Activated T-cell treated with anti-CD3 and anti-CD28 coated beads, Interleukin-2, amount 50 U/mL, for 4 hours (primary cell): ENCODE results near the gene TMEM219. TPM values are rescaled to one million over a fixed set of nuclear protein-coding genes. Genes with fewer than 3 reads are reported as not detected.
"Not testable (repeated sequence)": the region's sequence is repeated elsewhere in the genome, so short reads cannot be mapped to it uniquely, and the experiment has no call there.

ENCODE experiments used
- ATAC-seq, 2 donors: fragments of 200-7000 bp; cut with Tn5 transposase; one replicate each; pipeline ENCODE4 v1.10.0; 2021
- DNase-seq: peaks from one replicate; pipeline ENCODE4 v3.0.0-alpha.2; 2020
- H3K27me3 Mint-ChIP-seq: one replicate; pipeline ENCODE4 v1.8.0; 2021; ENCODE audit warnings: low read depth, mixed read lengths
- H3K36me3 Mint-ChIP-seq: one replicate; pipeline ENCODE4 v1.8.0; 2022; ENCODE audit warnings: mixed read lengths; ENCODE audit not compliant: insufficient read depth
- H3K4me1 Mint-ChIP-seq: one replicate; pipeline ENCODE4 v1.8.0; 2021; ENCODE audit warnings: low read depth, mixed read lengths
- H3K4me3 Mint-ChIP-seq: one replicate; pipeline ENCODE4 v1.8.0; 2021; ENCODE audit warnings: mild to moderate bottlenecking, moderate library complexity, mixed read lengths
- H3K9me3 Mint-ChIP-seq: one replicate; pipeline ENCODE4 v1.8.0; 2021; ENCODE audit warnings: mixed read lengths
- total RNA-seq, 3 donors: library from RNA; stranded (reverse); gene quantifications; one replicate each; pipeline ENCODE4 v1.2.1, GENCODE V29; 2021

Gene TMEM219
- total RNA-seq, 3 donors from 2014 or later = 19.3 to 30.8 (median 27.7) TPM

DNA sequence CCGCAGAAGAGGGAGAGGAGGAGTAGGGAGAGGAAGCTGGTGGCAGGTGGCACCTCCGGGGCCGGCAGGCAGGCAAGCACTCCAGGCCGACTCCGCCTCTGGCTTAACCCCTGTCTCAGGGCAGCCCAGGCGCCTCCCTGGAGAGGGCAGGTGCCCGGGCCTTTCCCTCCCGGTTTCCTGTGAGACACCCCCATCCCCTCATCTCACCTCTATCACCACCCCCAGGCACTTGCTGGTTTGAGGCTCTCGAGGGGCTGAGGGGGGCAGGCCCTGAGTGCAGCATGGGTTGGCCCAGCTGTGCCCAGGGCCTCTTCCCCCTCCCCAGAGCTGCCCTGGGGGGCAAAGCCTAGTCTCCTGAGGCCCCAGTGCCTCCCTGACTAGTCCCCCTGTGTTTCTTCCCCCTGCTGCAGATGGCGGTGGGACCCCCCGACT, 42.9 kb downstream of the TMEM219 start:
- ATAC-seq (no peak), DNase-seq (no peak)
- Mint-ChIP-seq H3K9me3 (no peaks in the 10 kb centered on the region), H3K4me1 (no peaks in the 10 kb centered on the region), H3K36me3 (no peaks in the 10 kb centered on the region), H3K4me3 (no peak overlapping the region), H3K27me3 (peaks cover 4% of the 10 kb centered on the region)

DNA sequence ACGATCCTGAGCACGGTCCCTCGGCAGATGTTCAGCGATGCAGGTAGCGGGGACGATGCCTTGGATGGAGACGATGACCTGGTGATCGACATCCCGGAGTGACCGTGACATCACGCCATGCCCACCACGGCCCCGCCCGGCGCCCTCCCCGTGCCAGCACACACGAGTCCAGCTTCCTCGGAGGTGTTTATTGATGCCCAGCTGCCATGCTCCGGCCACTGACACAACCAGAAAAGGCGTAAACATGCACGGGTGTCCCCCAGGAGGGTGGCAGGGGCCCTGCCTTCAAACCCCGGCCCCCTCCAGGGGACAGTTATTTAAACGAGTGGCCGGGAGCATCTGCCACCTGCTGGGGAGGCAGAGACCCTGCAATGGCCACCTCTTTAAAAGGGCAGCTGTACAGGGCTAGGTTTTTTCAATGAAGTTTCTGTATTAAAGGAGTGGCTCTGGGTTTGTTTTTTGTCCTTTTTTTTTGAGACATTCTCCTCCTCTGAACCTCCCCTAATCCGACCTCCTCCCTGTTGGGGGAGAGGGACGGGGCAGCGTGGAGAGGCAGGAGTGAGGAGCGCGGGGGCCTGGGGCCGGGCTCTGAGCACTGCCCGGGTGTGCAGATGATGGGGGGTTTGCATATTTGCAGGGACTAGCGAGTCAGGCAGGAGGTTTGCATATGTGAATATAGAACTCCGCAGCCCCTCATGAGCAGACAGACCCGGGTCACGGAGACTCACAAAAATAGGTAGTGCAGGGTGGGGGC, 43.6 kb downstream of the TMEM219 start:
- H3K27me3 Mint-ChIP-seq = peaks cover 10% of the 10 kb centered on the region
- no peaks in the 10 kb centered on the region for H3K9me3 Mint-ChIP-seq
- H3K4me3 Mint-ChIP-seq = no peak overlapping the region
- H3K36me3 Mint-ChIP-seq = no peaks in the 10 kb centered on the region
- peak; percentile 27 for DNase-seq
- ATAC-seq = peak; percentile 58 to 59
- peaks cover 4% of the 10 kb centered on the region for H3K4me1 Mint-ChIP-seq

DNA sequence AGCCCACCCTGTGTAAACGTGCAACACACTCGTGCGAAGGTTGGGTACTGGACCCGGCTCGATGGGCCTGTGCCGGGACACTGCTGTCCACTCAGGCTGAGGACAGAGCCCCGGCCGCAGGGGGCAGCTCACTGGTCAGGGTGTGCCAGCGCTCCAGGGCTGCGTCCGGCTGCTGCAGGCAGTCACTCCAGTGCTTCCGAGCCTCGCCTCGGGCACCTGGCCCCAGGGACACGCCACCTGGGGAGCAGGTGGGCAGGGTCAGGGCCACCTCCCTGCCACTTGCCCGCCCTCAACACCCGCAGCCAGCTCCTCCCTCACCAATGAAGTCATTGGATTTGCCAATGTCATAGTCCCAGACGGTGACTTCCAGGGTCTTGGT, 44.2 kb downstream of the TMEM219 start:
- Mint-ChIP-seq H3K4me1 (peaks cover 5% of the 10 kb centered on the region), H3K36me3 (no peaks in the 10 kb centered on the region), H3K9me3 (no peaks in the 10 kb centered on the region), H3K4me3 (no peak overlapping the region), H3K27me3 (peaks cover 11% of the 10 kb centered on the region)
- no peak for DNase-seq
- ATAC-seq = no peak

DNA sequence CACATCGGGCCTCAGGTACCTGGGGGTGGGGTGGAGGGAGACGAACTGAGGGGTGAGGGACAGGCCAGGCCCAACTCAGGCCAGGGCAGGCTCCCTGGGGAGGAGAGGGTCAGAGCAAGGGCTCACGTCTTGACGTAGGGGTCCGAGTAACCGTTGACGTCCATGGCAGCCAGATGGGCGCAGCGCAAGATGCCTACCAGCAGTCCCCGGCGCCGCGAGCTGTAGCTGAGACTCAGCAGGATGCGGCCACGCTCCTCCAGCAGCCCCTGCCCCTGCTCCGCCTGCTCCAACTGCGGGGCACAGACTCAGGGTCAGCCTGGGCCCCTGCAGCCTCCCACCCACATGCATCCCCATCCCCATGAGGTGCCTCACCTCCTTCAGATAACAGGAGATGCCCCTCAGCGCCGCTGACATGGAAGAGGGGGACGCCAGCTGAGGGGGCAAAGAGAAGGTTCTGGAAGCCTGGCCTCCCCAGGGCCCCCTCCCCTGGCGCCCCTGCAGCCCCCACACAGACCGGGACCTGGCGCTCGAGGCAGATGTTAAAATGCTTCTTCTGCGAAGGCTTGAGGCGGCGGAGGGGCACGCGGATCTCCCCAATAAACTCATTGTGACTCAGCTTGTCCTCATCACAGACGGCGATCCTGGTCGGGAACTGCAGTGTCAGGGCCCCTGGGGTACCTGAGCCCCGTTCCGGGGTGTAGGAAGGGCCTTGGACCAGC, 44.9 kb downstream of the TMEM219 start:
- no peak overlapping the region for H3K4me3 Mint-ChIP-seq
- no peaks in the 10 kb centered on the region for H3K36me3 Mint-ChIP-seq
- no peaks in the 10 kb centered on the region for H3K9me3 Mint-ChIP-seq
- H3K4me1 Mint-ChIP-seq = peaks cover 5% of the 10 kb centered on the region
- H3K27me3 Mint-ChIP-seq = peaks cover 13% of the 10 kb centered on the region
- DNase-seq (no peak), ATAC-seq (no peak)

DNA sequence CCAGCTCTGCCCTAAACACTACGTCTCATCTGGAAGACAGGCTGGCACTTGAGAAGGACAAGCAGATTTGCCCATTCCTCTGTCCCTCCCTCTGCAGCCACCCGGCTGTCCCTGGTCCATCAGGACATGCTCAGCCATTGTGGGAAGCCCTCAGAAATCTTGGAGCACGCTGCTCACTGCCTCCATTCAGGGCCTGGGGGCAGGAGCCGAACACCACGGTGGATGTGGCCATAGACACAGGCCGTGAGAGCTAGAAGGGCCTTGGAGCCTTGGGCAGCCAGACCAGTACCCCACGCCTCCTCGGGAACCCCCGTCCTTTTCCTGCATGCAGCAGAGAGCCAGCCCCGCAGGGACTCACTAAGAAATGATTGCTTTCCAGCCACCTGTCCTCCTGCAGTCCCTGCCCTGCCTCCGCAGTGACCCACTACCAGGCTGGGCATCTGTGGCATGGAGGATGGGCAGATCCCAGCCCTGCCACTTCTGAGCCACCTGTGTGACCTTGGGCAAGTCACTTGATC, 45.6 kb downstream of the TMEM219 start:
- Mint-ChIP-seq H3K4me1 (peaks cover 9% of the 10 kb centered on the region), H3K4me3 (no peak overlapping the region), H3K27me3 (peaks cover 19% of the 10 kb centered on the region), H3K36me3 (no peaks in the 10 kb centered on the region), H3K9me3 (no peaks in the 10 kb centered on the region)
- DNase-seq (no peak), ATAC-seq (no peak)

DNA sequence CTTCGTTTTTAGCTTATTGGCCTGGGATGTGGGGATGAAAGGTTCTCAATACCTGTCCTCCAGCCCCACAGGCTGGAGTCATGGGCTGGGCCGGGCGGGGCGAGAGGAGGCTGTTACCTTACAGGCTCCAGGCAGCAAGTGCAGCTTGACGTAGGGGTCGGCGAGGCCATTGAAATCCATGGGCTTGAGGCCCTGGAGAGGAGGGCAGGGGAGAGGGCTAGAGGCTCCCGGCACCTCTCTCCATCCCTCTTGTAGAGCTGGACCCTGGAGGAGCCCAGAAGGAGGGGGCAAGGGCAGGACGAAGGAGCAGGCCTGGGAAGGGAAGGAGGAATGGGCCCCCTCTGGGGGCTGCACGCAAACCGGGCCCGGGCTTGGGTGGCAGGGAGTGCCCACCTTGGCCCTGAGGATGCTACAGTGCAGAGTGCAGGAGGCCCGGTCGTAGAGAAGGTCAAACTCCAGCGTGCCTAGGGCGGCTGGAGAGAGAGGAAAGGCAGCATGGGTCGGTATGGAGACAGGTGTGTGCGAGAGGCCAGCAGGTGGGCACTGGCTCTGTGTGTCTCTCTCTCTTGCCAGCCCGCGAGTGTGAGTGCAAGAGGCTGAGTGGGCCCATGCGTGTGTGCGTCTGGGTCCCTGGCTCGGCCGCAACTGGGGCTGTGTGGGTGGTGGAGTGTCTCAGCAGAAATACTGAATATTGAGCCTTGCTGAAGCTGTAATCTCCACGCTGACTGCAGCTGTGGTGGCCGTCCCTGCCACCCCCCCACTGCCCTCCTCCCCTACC, 47.4 kb downstream of the TMEM219 start:
- peaks cover 22% of the 10 kb centered on the region for H3K27me3 Mint-ChIP-seq
- H3K4me3 Mint-ChIP-seq = no peak overlapping the region
- H3K9me3 Mint-ChIP-seq = no peaks in the 10 kb centered on the region
- DNase-seq (no peak), ATAC-seq (no peak)
- H3K36me3 Mint-ChIP-seq = no peaks in the 10 kb centered on the region
- peaks cover 9% of the 10 kb centered on the region for H3K4me1 Mint-ChIP-seq

DNA sequence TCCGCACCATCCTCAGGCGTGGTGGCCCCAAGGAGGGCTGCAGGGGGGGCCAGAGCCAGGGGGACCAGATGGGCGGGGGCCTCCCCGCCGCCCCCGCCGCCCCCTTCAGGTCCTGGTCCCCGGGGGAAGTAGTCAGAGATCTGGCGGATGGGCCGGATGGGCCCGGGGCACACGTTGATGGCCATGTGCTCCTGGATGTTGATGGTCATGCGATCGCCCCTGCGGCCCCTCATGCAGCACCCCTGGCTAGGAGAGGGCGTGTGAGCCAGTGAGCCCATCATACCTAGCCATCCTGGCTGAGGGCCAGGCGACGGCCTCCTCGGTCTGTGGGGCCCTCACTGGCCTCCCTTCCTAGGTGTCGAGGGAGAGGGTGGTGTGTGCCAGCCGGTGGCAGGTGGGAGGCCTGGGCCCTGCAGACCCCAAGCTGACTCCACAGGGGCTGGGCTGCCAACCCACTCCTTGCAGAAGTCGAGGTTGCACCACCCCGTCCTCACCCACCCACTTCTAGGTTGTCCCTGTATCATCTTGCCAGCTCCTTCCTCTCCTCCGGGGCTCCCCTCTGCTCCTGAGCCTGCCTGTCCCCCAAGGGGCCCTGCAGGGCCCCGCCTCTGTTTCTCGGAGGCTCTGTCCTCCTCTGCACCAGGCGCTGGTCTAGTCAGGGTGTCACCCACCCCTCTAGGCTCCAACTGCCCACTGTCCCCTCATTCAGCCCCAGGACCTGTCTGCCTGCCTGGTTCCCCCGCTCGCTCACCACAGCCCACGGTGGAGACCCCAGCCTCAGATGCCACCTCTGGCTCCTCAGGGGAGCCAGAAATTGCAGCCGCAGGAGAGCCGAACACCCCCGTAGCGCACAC, 48.3 kb downstream of the TMEM219 start:
- peaks cover 22% of the 10 kb centered on the region for H3K27me3 Mint-ChIP-seq
- ATAC-seq = peak; percentile 9 to 11
- H3K9me3 Mint-ChIP-seq = no peaks in the 10 kb centered on the region
- DNase-seq = no peak
- peak overlapping the region; percentile 72 for H3K4me3 Mint-ChIP-seq
- no peaks in the 10 kb centered on the region for H3K36me3 Mint-ChIP-seq
- peaks cover 9% of the 10 kb centered on the region for H3K4me1 Mint-ChIP-seq

DNA sequence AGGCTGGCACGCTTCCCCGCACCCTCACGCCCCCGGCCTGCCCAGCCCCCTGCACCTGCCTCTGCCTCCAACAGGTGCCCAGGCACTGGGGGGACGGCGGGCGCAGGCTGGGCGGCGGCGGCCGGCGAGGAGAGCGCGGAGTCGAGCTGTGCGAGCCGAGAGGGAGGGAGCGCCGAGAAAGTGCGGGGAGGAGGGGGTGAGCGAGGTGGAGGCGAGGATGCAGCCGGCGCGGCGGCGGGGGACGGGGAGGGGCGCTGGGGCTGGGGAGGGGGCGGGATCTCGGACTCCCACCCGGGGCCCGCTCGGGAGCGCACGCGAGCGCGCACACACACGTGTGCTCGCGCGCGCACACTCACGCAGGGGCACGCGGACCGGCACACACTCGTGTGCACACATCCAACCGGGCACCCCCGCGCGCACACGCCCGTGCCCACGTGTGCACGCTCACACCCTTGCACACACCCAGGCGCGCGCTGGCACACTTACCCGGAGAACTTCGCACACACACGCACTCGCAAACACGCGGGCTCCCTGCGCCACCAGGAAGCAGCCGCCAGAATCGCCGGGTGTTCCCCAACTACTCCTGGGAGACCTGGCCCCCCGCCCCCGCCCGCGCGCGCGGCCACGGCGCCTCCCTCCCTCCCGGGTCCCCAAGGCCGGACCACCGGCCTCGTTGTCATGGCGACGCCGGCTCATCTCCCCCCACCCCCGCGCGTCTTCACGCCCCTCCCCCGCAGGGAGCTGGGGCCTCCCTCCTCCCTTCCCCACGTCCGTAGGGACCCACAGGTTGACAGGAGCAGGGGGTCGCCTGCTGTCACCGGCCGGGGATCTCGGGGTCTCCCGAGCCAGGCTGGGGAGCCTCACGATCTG, 49.2 kb downstream of the TMEM219 start, which contains the start of gene DOC2A:
Gene DOC2A (minus strand): TSS at position 184 of the 870 bp plus-strand sequence. CDS start 805 bp downstream, outside the sequence.
- peaks cover 22% of the 10 kb centered on the region for H3K27me3 Mint-ChIP-seq

DNA sequence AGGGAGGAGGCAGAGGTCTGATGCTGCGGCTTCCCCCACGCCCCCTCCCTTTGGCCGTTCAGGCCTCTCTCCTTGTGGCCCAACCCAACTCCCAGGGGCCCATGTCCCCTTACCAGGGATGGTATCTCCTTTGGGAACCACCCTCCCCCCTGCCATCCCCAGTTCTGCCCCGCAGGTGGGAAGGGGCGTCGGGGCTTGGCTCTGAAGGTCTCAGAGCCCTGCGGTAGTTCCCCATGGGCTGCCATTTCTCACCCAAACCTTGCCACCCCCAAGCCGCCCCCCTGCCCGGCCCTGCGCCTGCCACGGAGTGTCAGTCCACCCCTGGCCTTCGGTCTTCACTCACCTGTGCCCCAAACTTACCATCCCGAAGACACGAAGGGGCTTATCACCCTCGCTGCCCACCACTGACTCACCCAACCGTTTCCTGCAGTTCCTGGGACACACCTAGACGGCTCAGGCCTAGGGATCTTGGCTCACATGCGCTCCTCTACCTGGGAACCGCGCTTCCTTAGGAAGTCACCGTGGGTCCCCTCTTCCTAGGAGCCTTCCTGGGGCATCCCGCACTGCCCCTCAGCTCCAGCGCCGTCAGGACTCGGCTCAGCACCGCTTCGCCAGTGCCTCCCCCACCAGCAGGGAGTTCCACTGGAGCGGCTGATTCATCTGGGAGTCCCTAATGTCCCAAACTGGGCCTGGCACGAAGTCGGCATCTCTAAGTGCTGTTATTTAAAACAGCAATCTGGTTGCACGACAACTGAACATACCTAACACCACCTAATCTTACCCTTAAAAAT, 50.0 kb downstream of the TMEM219 start:
- Mint-ChIP-seq H3K36me3 (no peaks in the 10 kb centered on the region), H3K9me3 (no peaks in the 10 kb centered on the region), H3K27me3 (peaks cover 22% of the 10 kb centered on the region), H3K4me3 (peak overlapping the region; percentile 78), H3K4me1 (peaks cover 9% of the 10 kb centered on the region)
- DNase-seq (no peak), ATAC-seq (no peak)

More for the DNA sequence above, 49.2 kb downstream of the TMEM219 start, which contains the start of gene DOC2A:
- H3K4me1 Mint-ChIP-seq = peaks cover 9% of the 10 kb centered on the region
- H3K36me3 Mint-ChIP-seq = no peaks in the 10 kb centered on the region
- ATAC-seq (peak; percentile 64 to 77), DNase-seq (peak; percentile 24)
- H3K4me3 Mint-ChIP-seq = peak within 1 kb of the TSS; percentile 78
- H3K9me3 Mint-ChIP-seq = no peaks in the 10 kb centered on the region

DNA sequence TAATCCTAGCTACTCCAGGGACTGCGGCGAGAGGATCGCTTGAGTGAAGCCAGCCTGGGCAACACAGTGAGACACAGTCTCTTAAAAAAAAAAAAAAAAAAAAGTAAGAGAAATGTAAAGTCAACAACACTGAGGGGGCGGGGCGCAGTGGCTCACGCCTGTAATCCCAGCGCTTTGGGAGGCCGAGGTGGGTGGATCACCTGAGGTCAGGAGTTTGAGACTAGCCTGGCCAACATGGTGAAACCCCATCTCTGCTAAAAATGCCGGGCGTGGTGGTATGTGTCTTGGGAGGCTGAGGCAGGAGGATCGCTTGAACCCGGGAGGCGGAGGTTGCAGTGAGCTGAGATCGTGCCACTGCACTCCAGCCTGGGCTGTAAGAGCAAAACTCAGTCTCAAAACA, 50.7 kb downstream of the TMEM219 start:
- not testable (repeated sequence) for H3K9me3 Mint-ChIP-seq, H3K4me3 Mint-ChIP-seq, ATAC-seq, H3K4me1 Mint-ChIP-seq, H3K36me3 Mint-ChIP-seq, DNase-seq
- H3K27me3 Mint-ChIP-seq = peaks cover 24% of the 10 kb centered on the region

DNA sequence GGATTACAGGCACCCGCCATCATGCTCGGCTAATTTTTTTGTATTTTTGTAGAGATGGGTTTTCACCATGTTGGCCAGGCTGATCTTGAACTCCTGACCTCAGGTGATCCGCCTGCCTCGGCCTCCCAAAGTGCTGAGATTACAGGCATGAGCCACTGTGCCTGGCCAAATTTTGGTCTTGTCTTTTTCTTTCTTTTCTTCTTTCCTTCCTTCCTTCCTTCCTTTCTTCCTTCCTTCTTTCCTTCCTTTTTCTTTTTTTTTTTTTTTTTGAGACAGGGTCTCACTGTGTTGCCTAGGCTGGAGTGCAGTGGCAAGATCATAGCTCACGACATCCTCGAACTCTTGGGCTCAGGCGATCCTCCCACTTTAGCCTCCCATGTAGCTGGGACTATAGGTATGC, 53.6 kb downstream of the TMEM219 start:
- not testable (repeated sequence) for ATAC-seq, H3K9me3 Mint-ChIP-seq, H3K4me1 Mint-ChIP-seq, H3K4me3 Mint-ChIP-seq, DNase-seq, H3K36me3 Mint-ChIP-seq
- peaks cover 14% of the 10 kb centered on the region for H3K27me3 Mint-ChIP-seq

DNA sequence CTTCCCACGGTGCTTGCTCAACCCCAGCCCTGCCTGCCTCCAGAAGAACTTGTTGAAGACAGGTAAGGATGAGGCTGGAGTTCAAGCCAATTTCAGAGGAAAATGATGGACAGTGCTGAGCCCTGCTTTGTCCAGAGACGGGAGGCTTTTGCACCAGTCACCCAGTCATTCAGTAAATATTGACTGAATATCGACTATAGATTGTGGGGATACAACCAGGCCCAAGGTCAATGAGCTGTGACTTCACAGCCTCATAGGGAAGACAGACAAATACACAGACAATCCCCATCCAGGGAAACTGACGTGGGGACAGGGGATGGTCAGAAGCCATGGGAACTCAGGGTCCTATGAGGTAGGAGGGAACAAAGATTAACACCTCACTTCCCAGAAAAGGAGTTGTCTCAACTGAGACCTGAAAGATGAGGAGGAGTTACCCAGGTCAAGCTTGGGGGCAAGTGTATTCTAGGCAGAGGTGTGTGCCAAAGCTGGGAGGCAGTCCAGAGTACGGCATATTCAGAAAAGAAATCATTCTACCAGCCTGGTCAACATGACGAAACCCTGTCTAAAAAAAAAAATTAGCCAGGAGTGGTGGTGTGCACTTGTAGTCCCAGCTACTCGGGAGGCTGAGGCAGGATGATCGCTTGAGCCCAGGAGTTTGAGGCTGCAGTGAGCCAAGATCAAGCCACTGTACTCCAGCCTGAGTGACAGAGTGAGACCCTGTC, 54.8 kb downstream of the TMEM219 start:
- Mint-ChIP-seq H3K36me3 (no peaks in the 10 kb centered on the region), H3K4me1 (peaks cover 9% of the 10 kb centered on the region), H3K4me3 (no peak overlapping the region), H3K27me3 (peaks cover 11% of the 10 kb centered on the region), H3K9me3 (no peaks in the 10 kb centered on the region)
- ATAC-seq = no peak
- DNase-seq = no peak
